KG1 (cell line): ENCODE measurements around the gene STK11IP.

Experiments
- DNase-seq: peaks from one replicate; lab custom pipeline; 2025; lab: John Stamatoyannopoulos, UW

STK11IP gene

DNA sequence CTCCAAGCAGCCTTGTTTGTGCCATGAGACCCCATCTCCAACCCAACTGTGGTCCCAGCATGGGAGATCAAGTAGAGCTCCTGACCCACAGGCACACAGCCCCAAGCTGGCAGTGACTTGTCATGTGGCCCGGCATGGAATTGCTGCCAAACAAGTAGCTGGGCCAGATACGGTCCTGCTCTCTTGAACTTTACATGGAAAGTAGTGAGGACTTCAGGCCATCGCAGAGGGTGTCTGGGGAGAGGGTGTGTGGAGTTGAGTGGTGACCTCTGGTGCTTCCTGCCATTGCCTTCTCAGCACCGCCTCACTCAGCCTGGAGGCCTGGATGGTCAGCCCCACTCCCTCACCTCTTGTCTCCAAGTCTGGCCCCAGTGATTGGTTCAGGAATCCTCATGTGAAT is 18.9 kb downstream of the STK11IP start:
- DNase-seq: no peak

DNA sequence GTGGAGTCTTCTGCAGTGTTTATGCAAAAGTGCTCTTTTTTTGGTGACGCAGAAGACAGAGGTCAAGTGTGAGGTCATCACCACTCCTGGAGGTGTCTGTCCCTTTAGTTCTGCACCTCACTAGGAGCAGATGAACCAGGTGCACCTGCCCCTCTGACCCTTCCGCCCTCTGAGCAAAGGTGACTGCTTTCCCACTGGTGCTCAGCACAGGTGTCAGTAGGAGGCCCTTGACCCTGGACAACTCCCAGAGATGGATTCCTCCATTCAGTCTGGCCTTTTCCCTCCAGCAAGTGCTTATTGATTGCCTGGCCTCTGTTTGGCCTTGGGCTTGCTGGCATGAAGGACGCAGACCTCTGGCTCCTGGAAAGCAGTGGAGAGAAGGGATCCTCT is 21.1 kb downstream of the STK11IP start:
- no peak for DNase-seq

DNA sequence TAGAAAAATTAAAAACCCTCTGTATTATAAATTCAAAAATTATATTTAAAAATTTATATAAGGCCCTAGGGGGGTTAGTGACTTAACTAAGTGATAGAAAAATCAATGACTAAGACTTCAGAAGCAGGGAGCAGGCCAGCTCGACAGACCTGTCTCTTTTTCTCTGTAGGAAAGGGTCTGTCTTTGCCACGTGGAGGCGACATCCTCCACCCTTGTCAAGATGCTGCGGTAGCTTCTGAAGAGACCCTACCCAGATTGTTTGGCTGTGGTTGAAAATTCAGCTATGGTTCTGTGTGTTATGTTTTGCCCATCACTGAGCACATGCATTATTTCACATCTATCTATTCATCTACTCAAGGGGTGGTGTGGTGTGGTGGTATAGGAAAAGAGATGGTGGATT is 21.6 kb downstream of the STK11IP start:
- no peak for DNase-seq

DNA sequence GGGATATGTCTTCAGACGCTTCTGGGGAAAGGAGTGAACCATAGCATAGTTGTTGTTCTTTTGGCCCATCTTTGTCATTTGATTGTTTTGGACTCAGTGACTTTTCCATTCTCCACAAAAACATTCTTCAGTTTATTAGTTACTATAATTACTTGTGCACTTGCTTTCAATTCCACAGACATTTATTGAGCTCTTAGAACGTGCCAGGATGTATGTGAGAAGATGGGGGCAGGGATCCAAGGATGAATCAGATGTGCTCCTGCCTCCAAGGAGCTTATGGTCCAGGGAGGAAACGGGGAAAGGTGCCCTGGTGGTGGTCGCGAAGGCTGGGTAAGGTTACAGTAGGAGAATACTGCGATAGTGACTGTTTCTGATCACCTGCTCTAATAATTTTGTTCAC is 22.9 kb downstream of the STK11IP start:
- DNase-seq: no peak

DNA sequence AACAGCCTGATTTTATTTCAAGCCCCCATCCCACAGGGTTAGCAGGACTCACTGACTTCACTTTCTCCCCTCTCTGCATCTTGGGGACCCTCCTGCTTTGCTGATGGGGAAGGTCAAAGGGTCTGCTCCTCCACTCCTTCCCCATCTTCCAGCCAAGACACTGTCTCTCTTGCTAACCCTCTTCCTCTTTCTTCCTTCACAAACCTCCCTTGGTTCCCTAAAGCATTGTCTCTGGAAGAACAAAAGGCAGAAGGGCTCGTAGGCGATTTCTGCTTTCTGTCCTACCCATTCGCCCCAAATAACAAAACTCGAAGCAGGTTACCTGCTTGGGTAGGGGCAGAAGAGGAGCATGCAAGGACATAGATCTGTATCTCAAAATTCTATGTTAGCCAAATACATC is 24.3 kb downstream of the STK11IP start:
- DNase-seq: no peak

DNA sequence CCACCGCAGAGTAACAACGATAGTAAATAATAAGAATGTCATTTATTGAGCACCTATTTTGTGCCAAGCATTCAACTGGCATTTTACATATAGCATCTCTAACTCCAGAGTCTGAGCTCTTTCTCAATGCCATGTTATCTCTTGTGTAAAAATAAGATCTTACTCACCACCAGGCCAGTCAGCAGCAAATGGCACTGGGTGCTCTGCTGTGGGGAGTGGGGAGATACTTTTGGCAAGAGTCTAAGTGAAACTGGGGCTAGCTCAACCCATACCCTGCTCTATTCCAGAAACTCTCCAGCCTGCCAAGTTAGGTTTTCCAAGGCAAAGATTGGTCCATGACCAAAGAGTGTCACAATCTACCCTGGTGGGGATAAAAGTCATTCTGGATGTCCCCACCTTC is 24.8 kb downstream of the STK11IP start:
- DNase-seq: no peak

- DNase-seq: no peak
These were observed 26.9 kb downstream of the STK11IP start for GRCh38 chr2:219624565-219624964.

DNA sequence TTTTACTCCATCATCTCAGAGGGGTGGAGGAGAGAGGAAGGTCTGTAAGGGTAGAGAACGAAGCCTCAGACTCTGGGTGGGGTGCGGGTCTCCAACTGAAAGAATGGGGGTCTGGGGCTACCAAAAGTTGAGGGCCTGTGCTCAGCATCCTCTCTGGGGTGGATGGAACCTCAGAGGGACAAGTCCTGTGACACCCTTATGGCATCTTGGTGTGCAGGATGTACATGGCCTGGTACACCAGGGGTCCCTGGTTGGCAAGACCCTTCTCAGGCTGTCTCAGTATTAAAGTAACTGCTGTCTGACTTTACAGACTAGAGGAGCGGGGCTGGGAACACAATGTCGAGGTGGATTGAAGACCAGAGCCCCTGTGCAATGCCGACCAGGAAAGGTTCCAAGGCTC is 27.5 kb downstream of the STK11IP start:
- no peak for DNase-seq

DNA sequence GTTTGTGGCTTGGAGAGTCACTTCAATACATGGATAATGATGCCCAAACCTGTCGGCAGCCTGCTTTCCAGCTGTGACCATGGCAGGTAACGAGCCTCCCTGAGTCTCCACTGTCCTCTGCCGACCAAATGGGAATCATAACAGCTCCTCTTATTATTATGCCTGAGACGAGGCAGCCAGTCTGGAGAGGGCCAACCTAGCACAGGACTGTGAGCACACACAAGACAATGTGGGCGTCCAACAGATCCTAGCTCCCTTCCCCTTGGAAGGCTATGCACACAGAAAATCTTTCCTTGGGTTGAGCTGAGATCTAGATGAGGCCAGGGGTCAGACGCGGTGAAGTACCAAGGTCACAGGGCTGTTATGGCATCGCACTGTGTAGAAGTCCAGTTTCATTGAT is 28.9 kb downstream of the STK11IP start:
- no peak for DNase-seq

DNA sequence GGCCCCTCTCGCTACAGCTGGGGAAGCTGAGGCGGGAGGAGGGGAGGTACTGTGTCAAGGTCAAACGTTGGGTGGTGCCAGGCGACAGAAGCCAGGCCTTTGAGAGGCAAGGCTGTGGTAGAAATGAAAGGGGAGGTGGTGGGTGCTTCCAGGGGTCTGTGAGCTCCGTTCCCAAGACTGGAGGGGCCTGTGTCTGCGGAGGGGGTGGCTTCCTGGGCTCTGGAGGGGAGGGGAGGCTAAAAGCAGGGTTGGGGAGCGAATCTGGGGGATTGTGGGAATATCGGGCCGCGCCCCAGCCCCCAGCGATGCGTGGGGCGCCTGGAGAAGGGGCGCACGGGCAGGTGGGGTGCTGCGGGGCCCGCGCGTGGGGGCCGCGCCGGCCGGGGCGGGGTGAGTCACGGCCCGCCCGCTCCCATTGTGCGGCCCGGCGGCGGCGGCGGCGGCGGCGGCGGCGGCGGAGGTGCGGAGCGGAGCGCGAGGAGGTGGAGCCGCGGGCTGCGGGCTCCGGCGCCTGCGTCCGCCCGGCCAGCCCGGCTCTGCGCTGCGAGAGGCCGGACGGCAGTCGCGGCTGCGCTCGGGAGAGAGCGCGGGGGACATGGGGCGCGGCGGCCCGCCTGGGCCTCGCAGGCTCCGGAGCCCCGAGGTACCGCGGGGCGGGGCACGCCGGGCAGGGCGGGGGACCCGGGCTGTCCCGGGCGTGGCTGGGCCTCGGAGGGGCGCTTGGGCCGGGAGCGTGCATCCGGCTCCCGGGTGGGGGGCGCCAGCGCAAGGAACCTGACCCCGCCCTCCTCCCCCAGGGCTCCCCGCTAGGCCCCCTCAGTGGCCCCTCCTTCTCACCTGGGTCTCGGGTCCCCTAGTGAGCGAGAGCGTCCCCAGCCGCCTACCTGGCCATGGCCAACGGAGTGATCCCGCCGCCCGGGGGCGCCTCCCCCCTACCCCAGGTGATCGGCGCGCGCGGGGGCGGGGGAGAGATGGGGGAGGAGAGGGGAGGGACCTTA is 29.7 kb downstream of the STK11IP start, which contains the start of gene SLC4A3:
Gene SLC4A3 (plus strand): TSS at position 528 of the 998 bp plus-strand sequence. CDS start 363 bp downstream, at position 891.
- DNase-seq: no peak

- no peak for DNase-seq
These were observed 30.8 kb downstream of the STK11IP start for GRCh38 chr2:219628235-219628985.

DNA sequence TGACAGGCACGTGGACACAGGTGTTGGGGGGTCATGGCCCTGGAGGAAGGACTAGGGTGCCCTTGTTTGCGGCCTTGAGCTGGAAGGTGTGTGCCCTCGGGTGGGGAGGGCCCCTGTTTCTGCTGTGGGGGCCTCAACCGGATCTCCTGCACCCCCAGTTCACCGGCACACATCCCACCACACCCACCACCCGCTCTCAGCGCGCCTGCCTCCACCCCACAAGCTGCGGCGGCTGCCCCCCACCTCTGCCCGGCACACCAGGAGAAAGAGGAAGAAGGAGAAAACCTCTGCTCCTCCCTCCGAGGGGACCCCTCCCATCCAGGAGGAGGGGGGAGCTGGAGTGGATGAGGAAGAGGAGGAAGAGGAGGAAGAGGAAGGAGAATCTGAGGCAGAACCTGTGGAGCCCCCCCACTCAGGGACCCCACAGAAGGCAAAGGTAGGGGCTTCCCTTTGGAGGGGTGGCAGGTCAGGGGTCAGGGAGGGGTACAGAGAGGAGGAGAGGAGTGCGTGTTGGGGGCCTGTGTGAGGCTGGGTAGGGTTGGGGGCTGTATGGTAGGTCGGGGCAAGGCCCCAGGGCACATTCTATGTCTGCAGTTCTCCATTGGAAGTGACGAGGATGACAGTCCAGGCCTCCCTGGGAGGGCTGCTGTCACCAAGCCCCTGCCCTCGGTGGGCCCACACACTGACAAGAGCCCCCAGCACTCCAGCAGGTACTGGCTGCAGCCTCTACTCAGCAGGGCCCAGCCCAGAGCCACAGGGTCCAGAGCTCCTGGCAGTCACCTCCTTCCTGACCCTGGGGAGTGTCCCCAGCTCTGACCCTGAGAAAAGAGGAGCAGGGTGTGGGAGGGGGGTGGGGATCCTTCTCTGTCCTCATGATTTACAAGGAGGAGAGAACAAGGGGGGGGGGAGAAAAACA is 31.6 kb downstream of the STK11IP start:
- DNase-seq: no peak

GRCh38 chr2:219629976-219630695 is 32.5 kb downstream of the STK11IP start:
- DNase-seq: no peak

DNA sequence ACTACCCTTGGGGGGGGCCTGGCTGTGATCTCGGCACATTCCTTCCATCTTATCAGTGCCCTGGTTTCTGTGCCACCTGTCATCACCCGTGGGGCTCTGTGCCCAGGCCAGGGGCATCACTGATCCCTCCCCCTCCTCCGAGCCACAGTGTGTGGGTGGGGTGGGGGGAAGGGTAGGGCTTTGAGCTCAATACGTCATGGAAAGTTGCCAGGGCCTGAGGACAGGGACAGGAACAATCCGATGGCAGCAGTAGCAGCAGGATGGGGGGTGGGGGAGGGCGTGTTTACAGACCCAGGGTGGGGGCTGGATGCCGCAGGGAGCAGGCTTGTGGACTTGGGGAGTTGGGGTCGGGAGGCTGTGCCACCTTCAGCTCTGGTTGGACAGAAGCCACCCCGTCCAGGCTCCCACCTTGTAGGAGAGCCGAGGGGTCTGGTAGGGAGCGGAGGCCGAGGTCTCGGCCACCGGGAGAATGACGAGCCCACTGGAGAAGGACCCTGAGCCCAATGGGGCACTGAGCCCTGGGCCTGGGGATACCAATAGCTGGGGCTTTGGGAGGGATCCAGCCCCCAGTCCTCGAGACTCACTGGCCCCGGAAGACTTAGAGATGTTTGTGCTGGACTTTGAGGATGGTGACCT is 33.2 kb downstream of the STK11IP start:
- no peak for DNase-seq

DNA sequence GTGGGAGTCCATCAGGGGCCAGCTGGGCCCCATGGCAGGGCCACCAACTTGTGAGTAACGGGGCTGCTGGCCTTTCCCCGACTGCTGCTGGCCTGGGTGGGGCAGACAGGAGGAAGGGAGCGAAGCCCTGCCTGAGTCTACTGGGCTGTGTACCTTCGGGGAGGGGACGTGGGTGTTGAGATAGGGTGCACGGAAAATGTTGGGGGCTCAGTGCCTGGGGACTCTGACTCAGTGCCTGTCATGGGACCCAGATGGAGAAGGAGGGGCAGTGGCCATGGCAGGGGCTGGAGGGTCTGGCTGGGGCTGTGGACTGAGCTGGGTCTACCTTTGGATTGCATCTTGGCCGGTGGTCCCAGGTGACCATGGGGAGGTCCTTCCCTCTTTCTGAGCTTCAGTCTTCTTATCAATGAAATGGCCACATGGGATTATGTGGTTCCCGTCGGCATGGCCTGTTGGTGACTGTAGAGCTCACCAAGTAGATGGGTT is 33.8 kb downstream of the STK11IP start:
- DNase-seq: no peak

GRCh38 chr2:219631904-219632759 is 34.5 kb downstream of the STK11IP start:
- DNase-seq: no peak

- DNase-seq: no peak
These were observed 35.1 kb downstream of the STK11IP start for GRCh38 chr2:219632760-219633105.

GRCh38 chr2:219633276-219634065 is 35.8 kb downstream of the STK11IP start:
- DNase-seq: no peak
